Pons (tissue), 1 donor: ENCODE results near the gene MYL6B.
"Not testable (repeated sequence)": the region's sequence is repeated elsewhere in the genome, so short reads cannot be mapped to it uniquely, and the experiment has no call there.

ENCODE experiments used
- DNase-seq: peaks from one replicate; pipeline ENCODE4 v3.0.0-alpha.2; 2016; ENCODE audit warnings: low spot score

Gene MYL6B

DNA sequence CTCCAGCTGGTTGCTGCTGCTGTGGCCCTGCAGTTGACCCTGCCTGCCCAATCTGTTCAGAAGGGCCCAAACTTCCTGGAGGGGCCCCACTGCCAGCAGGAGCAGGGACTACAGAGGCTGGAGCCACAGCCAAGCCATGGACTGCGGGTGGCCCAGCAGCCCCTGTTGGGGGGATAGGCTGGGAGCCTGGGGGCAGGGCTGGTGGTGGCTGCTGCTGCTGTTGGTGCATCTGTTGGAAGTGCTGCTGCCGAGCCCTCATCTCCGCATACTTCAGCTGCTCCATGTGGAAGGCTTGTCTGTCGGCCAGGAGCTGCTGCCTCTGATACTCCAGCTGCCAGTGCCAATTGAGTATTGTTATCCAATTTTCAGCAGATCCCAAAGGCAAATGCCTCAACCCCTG, 13.0 kb downstream of the MYL6B start:
- DNase-seq, result no peak

DNA sequence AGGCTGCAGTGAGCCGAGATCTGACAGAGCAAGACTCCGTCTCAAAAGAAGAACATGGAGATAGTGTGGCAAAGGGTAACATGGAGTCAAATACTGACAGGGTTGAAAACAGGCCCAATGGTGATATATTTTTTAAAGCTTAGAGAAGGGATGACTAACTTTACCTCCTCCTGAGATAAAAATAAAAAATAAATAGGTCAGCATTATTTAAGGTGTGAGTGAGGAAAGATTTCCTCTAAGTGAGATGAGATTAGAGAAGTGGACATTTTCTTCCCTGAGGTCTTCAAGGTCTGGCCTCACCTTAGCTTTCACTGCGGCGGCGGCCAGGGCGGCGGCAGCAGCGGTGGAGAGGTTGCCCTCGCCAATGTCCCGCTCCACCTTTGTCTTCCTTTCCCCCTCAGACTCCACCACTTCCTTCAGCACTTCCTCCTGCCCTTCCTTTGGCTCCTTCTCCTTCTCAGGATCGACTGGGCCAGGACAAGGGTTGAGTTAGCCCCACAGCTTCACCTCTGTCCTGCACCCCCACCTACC, 16.9 kb downstream of the MYL6B start:
- no peak for DNase-seq

DNA sequence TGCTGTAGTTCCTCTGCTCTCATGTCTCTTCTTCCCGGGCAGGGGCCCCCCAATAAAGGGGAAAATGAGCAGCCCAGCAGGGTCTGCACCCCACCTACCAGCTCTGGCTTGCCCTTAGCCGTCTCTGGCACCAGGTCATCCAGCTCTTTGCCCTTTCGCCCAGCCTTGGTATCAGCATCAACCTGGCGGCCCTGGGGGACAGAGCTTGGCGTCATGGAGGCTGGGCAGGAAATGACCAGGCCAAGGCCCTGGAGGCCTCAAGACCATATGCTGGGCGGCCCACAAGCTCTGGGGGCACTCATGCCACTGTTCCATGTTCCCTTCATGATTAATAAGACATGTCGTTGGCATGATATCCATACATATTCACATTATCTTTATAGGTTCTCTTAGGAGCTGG, 20.5 kb downstream of the MYL6B start:
- DNase-seq, result no peak

DNA sequence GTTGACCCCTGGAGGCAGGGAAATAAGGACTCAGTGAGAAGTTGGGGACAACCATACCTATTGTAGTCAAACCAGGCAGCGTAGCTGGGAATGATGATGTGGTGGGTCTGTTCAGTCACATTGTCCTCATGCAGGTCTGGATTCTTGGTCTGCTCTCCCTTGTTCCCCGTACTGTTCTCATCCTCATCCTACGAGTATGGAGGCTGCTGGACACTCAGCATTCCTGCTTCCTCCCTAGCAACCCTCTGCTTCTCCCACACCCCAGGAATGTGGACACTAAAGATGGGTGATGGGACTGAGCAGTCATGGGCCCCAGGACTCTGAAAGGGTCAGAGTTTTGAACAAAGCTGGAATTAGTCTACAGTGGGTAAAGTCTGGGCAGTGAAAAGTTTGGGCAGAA, 26.0 kb downstream of the MYL6B start:
- DNase-seq, result no peak

DNA sequence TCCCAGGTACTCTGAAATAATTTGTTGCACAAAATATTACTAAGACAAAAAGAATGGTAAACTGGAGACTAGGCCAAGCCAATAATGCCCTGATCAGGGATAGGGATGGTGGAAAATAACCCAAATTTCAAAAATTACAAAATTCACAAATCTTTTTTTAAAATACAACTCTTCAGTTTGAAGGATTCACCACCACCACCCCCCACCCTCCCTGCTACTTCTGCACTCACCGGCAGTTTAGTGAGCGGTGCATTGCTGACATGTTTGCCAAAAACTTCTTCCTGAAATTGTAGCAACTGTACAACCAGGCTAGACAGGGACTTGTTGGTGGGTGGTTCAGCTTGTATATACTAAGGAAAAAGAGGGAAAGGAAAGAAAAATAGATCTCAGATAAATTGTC, 34.6 kb downstream of the MYL6B start:
- no peak for DNase-seq

DNA sequence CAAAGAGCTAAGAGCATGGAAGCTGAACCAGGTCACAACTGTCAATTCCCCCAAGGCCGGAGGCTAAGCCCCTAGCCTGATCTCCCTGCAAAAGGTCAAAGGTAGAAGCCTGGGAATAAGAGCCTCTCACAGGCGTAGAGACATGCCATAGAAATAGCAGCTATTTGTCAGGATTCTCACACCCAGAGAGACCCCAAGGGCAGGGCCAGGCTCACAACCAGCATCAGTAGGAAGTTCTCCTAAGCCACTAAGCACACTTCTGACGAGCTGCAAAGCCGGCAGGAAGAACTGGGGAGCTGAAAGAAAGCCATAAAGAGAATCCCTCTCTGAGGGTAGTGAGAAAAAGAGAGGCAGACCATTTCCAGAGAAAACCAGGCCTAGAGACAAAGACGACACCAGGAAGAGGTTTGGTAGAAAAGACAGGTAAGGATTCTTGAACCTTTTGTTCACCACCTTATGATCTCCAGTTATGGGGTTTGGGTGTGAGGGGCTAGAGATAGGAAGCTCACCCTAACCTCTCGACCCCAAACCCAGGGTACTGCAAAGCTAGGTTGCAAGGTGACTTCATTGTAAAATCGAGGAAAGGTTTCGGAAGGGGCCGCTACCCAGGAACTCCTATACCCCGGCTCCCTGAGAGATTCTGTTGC, 35.9 kb downstream of the MYL6B start:
- DNase-seq, result no peak

DNA sequence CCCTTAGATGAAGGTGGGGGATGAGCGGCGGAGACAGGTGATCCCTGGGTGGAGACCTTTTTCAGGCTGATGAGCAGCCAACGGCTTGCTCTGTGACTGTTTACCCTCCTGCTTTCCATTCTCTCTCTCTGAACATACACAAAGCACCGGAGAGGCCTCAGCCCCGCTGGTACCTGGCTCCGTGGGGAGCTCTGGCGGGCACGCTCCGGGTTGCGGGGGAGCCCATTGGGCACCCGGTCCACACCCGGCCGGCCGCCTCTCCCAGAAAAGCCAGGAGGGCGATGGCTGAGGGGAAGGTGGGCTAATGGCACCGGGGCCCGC, 36.4 kb downstream of the MYL6B start:
- DNase-seq, result no peak

DNA sequence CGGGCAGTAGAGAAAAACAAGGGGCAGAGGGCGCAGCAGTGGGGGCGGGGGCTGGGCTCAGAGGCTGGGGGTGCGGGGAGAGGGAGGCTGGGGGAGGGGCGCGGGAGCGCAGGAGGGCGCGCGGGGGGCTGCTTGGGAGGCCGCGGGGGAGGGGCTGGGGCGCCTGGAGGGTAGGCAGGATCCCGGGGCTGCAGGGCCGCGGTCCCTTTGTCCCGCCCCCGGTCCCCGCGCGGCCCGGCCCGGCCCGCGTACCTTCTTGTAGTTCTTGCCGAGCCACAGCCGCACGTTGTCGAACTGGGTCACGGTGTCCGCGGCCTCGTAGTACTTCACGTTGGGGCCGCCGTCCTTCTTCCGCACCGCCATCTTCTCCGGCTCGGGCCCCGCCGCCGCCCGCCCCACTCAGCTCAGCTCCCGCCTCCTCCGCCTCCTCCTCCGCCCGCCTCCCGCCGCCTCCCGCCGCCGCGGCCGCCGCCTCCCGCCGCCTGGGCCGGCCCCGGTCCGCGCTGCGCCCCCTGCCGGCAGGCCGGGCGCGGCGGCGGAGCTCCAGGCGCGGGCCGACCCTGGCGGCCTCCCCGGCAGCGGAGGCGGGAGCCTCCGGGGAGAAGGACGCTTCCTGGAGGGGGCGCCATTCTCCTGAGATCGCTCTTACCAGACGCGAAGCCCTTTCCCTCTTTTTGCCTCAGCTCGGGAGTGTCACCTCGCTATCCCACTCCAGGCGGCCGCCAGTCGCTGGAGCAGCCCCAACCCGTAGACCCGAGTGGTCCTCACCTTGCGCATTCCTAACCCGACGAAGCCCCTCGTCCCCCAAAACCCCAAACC, 36.9 kb downstream of the MYL6B start, which contains the start of gene SMARCC2:
TSS of gene SMARCC2 (minus strand) at position 385 of the 819 bp plus-strand sequence. CDS start at position 363, 22 bp downstream.
- peak; percentile 78 for DNase-seq

DNA sequence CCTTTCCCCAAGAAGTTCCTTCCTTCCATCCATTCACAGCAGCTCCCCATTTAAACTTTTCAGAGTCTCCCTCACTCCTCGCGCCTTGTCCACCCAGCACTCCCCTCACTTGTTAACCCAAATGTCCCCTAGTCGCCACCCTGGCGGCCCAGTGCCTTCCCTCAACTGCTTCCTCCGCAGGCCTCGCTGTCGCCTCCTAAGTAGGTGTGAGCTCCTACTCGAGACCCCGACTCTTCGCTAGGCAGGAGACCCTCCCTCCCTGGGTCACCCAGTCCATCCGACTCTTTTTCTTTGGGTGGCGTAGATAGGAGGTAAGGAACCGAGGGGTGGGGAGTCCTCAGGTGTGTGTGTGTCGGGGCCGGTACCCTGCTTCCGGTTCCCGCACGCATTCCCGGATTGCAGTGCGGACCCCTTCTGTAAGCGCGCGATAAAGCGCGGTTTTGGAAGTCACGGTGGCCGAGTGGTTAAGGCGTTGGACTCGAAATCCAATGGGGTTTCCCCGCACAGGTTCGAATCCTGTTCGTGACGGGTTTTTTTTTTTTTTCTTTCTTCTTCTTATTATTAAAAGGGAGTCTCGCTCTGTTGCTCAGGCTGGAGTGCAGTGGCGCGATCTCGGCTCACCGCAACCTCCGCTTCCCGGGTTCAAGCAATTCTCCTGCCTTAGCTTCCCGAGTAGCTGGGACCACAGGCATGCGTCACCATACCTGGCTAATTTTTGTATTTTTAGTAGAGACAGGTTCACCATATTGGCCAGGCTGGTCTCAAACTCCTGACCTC, 37.7 kb downstream of the MYL6B start:
- DNase-seq, result peak; percentile 80

DNA sequence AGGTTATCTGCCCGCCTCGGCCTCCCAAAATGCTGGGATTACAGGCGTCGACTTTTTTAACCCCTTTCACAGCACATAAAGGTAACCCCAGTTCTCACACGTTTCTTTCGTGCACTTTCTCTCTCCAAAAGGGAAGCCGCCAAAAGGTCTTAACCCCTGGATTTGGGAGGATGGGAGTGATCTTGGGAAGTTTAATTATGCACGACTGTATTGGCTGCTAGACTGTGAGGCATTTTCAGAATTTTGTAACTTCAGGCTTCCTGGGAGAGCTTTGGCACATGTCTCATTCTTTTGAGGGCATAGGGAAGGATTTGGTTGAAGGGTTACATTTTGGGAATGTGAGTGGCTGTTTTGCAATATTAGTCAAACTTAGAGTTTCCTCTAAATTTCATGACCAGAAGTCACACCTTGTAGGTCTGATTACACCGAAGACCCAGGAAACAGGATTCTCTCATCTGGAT, 38.3 kb downstream of the MYL6B start:
- DNase-seq, result peak; percentile 16

DNA sequence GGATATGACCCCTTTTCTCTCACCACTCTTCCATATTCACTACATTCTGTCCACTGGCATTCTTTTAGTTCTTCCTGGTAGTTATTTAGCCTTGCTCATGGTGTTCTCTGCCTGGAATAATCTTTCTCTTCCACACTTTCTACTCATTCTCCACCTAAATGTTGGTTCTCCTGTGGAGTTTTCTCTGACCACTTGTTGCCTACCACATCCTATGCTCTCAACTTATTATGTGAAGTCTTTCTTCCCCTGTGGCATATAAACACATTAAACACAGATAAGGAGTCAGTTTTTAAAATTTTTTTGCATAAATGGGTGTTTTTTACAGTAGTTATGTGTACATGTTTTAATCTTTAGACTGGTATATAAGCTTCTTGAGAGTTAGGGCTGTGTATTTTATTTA, 40.2 kb downstream of the MYL6B start:
- DNase-seq, result no peak

DNA sequence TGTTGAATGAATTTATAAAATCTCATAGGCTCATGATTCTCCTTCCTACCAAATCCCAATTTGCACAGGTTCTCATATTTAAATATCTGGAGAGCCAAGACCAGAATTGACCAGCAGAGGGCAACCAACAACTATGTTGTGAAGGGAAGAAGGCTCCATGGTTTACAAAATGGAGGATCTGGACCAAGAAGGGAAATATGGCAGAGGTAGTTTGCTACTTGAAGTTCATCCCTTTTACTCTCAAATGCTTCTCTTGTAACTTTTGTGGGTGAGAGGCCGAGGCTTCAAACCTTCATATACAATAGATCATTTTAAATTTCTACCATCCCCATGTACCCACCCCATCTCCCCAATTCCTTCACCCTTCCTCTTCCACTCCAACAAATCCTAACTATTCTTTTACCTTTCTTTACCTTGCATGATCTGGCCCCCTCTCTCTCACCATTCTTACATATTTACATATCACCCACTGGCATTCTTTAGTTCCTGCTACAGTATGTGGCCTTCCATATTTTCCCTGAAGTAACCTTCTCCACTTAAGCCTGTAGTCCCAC, 40.7 kb downstream of the MYL6B start:
- DNase-seq, result peak; percentile 94

DNA sequence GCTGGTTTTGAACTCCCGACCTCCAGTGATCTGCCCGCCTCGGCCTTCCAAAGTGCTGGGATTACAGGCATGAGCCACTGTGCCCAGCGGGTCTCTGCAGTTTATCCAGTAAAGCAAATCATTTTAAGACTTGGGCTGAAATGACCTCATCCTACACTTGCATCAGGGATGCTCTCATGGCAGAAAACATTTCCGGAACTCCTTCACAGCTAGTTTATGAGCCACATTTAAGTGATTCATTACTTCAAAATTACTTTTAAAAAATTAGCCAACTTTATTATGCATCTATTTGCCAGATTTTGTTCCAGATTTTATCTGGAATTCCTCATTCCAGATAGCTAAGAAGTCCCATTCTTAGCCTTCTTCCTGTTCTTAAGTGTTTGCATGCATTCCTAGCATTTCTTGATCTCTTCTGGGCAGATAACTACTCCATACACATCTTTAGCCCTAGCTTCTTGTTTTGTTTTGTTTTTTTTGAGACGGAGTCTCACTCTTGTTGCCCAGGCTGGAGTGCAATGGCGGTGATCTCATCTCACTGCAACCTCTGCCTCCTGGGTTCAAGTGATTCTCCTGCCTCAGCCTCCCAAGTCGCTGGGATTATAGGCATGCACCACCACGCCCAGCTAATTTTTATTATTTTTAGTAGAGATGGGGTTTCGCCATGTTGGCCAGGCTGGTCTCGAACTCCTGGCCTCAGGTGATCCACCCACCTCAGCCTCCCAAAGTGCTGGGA, 44.6 kb downstream of the MYL6B start:
- DNase-seq, result not testable (repeated sequence)

DNA sequence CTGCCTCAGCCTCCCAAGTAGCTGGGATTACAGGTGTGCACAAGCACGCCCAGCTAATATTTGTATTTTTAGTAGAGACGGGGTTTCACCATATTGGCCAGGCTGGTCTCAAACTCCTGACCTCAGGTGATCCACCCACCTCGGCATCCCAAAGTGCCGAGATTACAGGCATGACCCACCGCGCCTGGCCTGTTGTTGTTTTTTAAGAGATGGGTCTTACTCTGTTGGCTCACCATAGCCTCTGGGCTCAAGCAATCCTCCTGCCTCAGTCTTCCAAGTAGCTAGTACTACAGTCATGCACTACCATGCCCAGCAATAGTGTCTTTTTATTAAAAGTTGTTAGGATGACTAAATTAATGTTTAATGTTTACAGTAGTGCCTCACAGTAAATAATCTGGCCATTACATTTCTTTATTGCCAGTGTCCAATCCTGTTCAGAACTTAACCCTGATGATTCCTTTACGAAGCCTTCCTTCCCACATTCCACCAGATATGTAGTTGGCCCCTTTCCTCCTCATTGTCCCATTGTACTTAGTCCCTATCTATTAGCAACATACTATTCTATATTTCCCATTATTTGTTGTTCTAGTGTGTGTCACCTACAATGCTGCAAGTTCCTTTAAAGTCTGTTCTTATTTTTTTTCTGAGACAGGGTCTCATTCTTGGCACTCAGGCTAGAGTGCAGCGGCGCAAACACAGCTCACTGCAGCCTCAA, 45.7 kb downstream of the MYL6B start:
- no peak for DNase-seq

DNA sequence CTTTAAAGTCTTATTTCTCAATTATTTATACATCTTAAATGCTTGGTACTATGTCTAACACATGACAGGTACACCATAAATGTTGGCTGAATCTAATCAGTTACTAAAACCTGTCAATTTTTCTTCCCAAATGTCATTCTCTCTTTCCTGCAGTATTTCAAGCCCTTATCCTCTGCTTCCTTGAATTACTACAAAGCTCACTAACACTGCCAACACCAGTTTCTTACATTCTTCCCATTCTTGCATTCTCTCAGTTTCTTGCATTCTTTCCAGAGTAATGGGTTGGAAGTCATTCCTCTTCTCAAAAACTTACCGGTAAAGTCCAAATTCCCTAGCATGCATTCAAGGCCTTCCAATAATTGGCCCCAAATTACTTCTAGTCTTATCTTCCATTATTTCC, 46.4 kb downstream of the MYL6B start:
- DNase-seq, result no peak

DNA sequence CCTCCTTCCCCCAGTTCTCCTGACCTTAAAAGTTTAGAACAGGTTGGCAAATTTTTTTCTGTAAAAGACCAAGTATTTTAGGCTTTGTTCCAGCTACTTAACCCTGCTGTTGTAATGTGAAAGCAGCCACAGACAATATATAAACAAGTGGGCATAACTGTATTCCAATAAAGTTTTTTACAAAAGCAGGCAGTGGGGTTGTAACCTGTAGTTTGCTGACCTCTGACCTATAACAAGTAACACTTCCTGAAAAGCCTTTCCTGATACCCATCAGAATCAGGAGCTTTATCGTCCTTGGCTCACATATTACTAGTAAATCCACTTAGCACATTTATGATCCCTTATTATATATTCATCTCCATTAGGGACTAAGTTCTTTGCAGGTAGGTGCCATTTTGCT, 50.0 kb downstream of the MYL6B start:
- DNase-seq, result no peak

DNA sequence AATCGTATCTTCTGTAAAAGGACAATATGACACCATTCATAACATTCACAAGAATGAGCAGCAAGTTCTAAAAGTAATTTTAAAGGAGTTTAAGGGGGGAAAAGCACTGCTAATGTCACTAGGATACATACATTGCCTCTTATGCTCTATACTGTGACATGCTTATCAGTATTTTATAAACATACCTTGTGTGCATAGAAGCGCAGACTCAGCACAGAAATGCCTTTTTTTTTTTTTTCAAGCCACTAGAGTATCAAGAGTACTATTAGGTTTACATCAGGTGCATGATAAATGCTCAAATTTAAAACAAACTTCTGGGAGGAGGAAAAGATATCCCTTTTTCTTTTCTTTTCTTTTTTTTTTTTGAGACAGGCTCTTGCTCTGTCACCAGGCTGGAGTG, 50.5 kb downstream of the MYL6B start:
- no peak for DNase-seq

DNA sequence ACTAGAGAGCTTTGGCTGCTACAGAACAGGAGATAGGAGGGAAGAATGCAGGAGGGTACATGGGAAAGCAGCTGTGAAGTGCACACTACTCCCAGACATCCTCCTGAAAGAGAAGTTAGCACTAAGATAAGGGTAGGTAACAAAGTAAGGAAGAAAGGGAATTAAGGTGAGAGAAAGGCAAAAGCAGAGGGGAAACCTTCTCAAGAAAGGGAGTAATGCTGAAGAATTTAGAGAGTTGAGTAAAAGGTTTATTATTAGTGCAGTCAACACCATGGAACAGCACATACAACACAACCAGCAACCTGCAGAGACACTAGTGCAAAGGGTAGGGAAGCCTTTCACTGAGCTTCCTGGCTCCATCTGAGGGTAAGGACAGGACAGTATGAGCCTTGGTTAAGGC, 51.9 kb downstream of the MYL6B start:
- DNase-seq, result no peak

DNA sequence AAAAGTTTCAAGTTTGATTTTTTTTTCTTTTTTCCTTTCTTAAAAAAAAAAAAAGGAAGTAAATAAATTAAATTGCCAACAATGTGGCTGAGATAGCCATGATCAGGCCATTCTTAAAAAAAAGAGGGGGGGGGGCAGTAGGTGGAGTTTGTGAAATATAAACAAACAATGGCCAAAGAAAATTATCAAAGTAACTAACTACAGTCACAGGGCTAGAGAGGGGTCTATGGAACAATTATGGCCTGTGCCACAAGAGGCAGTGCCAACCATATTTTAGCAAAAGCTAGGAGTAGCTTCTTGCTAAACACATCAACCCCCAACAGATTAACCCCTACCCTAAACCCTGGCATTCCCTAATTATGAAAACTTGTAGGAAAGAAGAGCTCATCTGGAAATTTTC, 53.1 kb downstream of the MYL6B start:
- no peak for DNase-seq

DNA sequence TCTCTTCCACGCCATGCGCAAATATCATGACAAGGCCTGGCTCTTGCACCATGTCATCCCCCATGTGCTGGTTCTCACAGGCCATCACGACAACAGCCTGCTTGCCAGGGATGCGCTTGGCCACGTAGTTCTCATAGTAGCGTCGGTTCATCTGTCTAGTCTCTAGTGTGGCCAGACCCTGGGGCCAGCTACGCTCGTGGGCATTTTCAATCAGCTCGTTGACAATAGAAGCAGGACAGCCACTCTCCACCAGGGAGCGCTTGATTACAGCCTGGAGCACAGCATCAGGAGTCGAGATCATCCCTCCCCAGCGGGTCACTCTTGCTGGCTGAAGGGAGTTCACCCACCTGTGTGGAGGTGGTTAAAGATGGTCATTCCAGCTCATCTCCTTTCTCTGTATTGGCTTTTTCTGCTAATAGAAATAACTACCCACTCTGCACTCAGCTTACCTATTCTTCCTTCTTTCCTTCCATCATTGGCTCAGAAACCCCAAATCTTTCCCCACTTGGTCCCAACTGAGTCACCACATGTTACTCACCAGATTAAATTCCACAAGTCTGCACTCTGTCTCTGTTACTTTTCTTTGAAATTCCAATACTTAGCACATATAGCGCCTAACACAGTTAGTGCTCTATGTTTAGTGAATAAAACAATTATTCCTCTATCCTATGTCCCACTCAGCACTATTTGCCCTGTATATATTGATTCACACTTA, 54.2 kb downstream of the MYL6B start:
- DNase-seq, result peak; percentile 42
